Measurements from ENCODE around the gene DZANK1. TPM values are rescaled to one million over a fixed set of nuclear protein-coding genes. Genes with fewer than 3 reads are reported as not detected.
"Not testable (repeated sequence)": the region's sequence is repeated elsewhere in the genome, so short reads cannot be mapped to it uniquely, and the experiment has no call there.

The DZANK1 gene
- total and polyA plus RNA-seq, 3 experiments from 2014 or later, result 1.7 to 3.1 (median 2.8) TPM

- ChIA-PET POLR2A (no interaction called here), CTCF (no interaction called here)
- no peak for DNase-seq
- no peaks in the 10 kb centered on the region for H3K9me3 ChIP-seq (ENCODE audit: low read length)
- H3K36me3 ChIP-seq (ENCODE audit: insufficient read depth, low read length), result no peaks in the 10 kb centered on the region
- no peaks in the 10 kb centered on the region for H3K27me3 Mint-ChIP-seq
- no peak overlapping the region for H3K4me3 ChIP-seq (ENCODE audit: low read length)
- H3K27ac ChIP-seq (ENCODE audit: low read depth, low read length), result no peak overlapping the region
- peaks cover 10 to 31% (median 29%) of the 10 kb centered on the region in 3 donors for H3K36me3 Mint-ChIP-seq
- no peak overlapping the region for H3K27ac Mint-ChIP-seq
- no peaks in the 10 kb centered on the region for H3K4me1 ChIP-seq (ENCODE audit: insufficient read depth, low read length)
- no peak overlapping the region for H3K4me3 Mint-ChIP-seq
- no peaks in the 10 kb centered on the region for H3K27me3 ChIP-seq (ENCODE audit: insufficient read depth, low read length, poor library complexity, severe bottlenecking)
- no peaks in the 10 kb centered on the region for H3K4me1 Mint-ChIP-seq
- peaks cover 0 to 2% (median 0%) of the 10 kb centered on the region in 5 donors for H3K9me3 Mint-ChIP-seq
Measured at GRCh38 chr20:18405826-18406225, 61.0 kb downstream of the DZANK1 start.

GRCh38 chr20:18404172-18404571, 62.7 kb downstream of the DZANK1 start:
- CTCF ChIA-PET, result no interaction called here
- H3K4me3 ChIP-seq (ENCODE audit: low read length), result no peak overlapping the region
- H3K27me3 ChIP-seq (ENCODE audit: insufficient read depth, low read length, poor library complexity, severe bottlenecking), result no peaks in the 10 kb centered on the region
- Mint-ChIP-seq H3K4me3 (no peak overlapping the region), H3K27me3 (no peaks in the 10 kb centered on the region), H3K36me3 (peaks cover 10 to 42% (median 32%) of the 10 kb centered on the region in 3 donors), H3K4me1 (no peaks in the 10 kb centered on the region), H3K9me3 (peaks cover 0 to 2% (median 0%) of the 10 kb centered on the region in 5 donors), H3K27ac (peak overlapping the region in 1 of 8 donors; percentile 52)
- H3K27ac ChIP-seq (ENCODE audit: low read depth, low read length), result no peak overlapping the region
- H3K9me3 ChIP-seq (ENCODE audit: low read length), result no peaks in the 10 kb centered on the region
- DNase-seq, result no peak
- POLR2A ChIA-PET, result no interaction called here
- H3K36me3 ChIP-seq (ENCODE audit: insufficient read depth, low read length), result no peaks in the 10 kb centered on the region
- no peaks in the 10 kb centered on the region for H3K4me1 ChIP-seq (ENCODE audit: insufficient read depth, low read length)

GRCh38 chr20:18403269-18403668, 63.6 kb downstream of the DZANK1 start:
- Histone ChIP-seq H3K4me3 (ENCODE audit: low read length) (no peak overlapping the region), H3K27me3 (ENCODE audit: insufficient read depth, low read length, poor library complexity, severe bottlenecking) (no peaks in the 10 kb centered on the region), H3K9me3 (ENCODE audit: low read length) (no peaks in the 10 kb centered on the region), H3K4me1 (ENCODE audit: insufficient read depth, low read length) (no peaks in the 10 kb centered on the region), H3K36me3 (ENCODE audit: insufficient read depth, low read length) (no peaks in the 10 kb centered on the region), H3K27ac (ENCODE audit: low read depth, low read length) (no peak overlapping the region)
- peaks cover 12 to 45% (median 33%) of the 10 kb centered on the region in 3 donors for H3K36me3 Mint-ChIP-seq
- H3K27ac Mint-ChIP-seq, result peak overlapping the region in 1 of 8 donors; percentile 38
- no peaks in the 10 kb centered on the region for H3K27me3 Mint-ChIP-seq
- DNase-seq, result no peak
- H3K4me1 Mint-ChIP-seq, result no peaks in the 10 kb centered on the region
- H3K9me3 Mint-ChIP-seq, result peaks cover 0 to 2% (median 0%) of the 10 kb centered on the region in 5 donors
- no peak overlapping the region for H3K4me3 Mint-ChIP-seq
- ChIA-PET CTCF (no interaction called here), POLR2A (no interaction called here)

GRCh38 chr20:18401305-18401704, 65.5 kb downstream of the DZANK1 start:
- H3K36me3 ChIP-seq (ENCODE audit: insufficient read depth, low read length), result no peaks in the 10 kb centered on the region
- Mint-ChIP-seq H3K4me1 (no peaks in the 10 kb centered on the region), H3K27ac (no peak overlapping the region), H3K4me3 (no peak overlapping the region), H3K27me3 (no peaks in the 10 kb centered on the region), H3K9me3 (peaks cover 0 to 2% (median 0%) of the 10 kb centered on the region in 5 donors), H3K36me3 (peaks cover 12 to 48% (median 42%) of the 10 kb centered on the region in 3 donors)
- no peaks in the 10 kb centered on the region for H3K27me3 ChIP-seq (ENCODE audit: insufficient read depth, low read length, poor library complexity, severe bottlenecking)
- H3K27ac ChIP-seq (ENCODE audit: low read depth, low read length), result no peak overlapping the region
- H3K4me1 ChIP-seq (ENCODE audit: insufficient read depth, low read length), result no peaks in the 10 kb centered on the region
- H3K4me3 ChIP-seq (ENCODE audit: low read length), result no peak overlapping the region
- ChIA-PET POLR2A (no interaction called here), CTCF (no interaction called here)
- H3K9me3 ChIP-seq (ENCODE audit: low read length), result no peaks in the 10 kb centered on the region
- no peak for DNase-seq

GRCh38 chr20:18400460-18400859, 66.4 kb downstream of the DZANK1 start:
- no peaks in the 10 kb centered on the region for H3K9me3 ChIP-seq (ENCODE audit: low read length)
- ChIA-PET POLR2A (no interaction called here), CTCF (no interaction called here)
- peaks cover 12 to 45% (median 41%) of the 10 kb centered on the region in 3 donors for H3K36me3 Mint-ChIP-seq
- no peaks in the 10 kb centered on the region for H3K4me1 Mint-ChIP-seq
- no peaks in the 10 kb centered on the region for H3K27me3 Mint-ChIP-seq
- H3K27ac ChIP-seq (ENCODE audit: low read depth, low read length), result no peak overlapping the region
- H3K4me1 ChIP-seq (ENCODE audit: insufficient read depth, low read length), result no peaks in the 10 kb centered on the region
- H3K36me3 ChIP-seq (ENCODE audit: insufficient read depth, low read length), result no peaks in the 10 kb centered on the region
- H3K9me3 Mint-ChIP-seq, result peaks cover 0 to 2% (median 0%) of the 10 kb centered on the region in 5 donors
- H3K27me3 ChIP-seq (ENCODE audit: insufficient read depth, low read length, poor library complexity, severe bottlenecking), result no peaks in the 10 kb centered on the region
- no peak overlapping the region for H3K4me3 Mint-ChIP-seq
- no peak overlapping the region for H3K4me3 ChIP-seq (ENCODE audit: low read length)
- H3K27ac Mint-ChIP-seq, result no peak overlapping the region
- no peak for DNase-seq

GRCh38 chr20:18398713-18399112, 68.1 kb downstream of the DZANK1 start:
- H3K4me3 ChIP-seq (ENCODE audit: low read length); DNase-seq; H3K36me3 ChIP-seq (ENCODE audit: insufficient read depth, low read length); H3K9me3 ChIP-seq (ENCODE audit: low read length); H3K27ac ChIP-seq (ENCODE audit: low read depth, low read length); POLR2A ChIA-PET; CTCF ChIA-PET; H3K27me3 Mint-ChIP-seq; H3K4me3 Mint-ChIP-seq; H3K27ac Mint-ChIP-seq; H3K27me3 ChIP-seq (ENCODE audit: insufficient read depth, low read length, poor library complexity, severe bottlenecking); H3K4me1 Mint-ChIP-seq; H3K9me3 Mint-ChIP-seq; H3K4me1 ChIP-seq (ENCODE audit: insufficient read depth, low read length): not testable (repeated sequence)
- H3K36me3 Mint-ChIP-seq, result peaks cover 10 to 34% (median 32%) of the 10 kb centered on the region in 3 donors

- Histone ChIP-seq H3K27ac (ENCODE audit: low read depth, low read length) (no peak overlapping the region), H3K27me3 (ENCODE audit: insufficient read depth, low read length, poor library complexity, severe bottlenecking) (no peaks in the 10 kb centered on the region), H3K4me1 (ENCODE audit: insufficient read depth, low read length) (no peaks in the 10 kb centered on the region), H3K9me3 (ENCODE audit: low read length) (no peaks in the 10 kb centered on the region), H3K4me3 (ENCODE audit: low read length) (no peak overlapping the region), H3K36me3 (ENCODE audit: insufficient read depth, low read length) (no peaks in the 10 kb centered on the region)
- H3K4me1 Mint-ChIP-seq, result no peaks in the 10 kb centered on the region
- H3K9me3 Mint-ChIP-seq, result no peaks in the 10 kb centered on the region
- peaks cover 7 to 28% (median 25%) of the 10 kb centered on the region in 3 donors for H3K36me3 Mint-ChIP-seq
- no peaks in the 10 kb centered on the region for H3K27me3 Mint-ChIP-seq
- ChIA-PET CTCF (no interaction called here), POLR2A (no interaction called here)
- no peak overlapping the region for H3K4me3 Mint-ChIP-seq
- no peak for DNase-seq
- H3K27ac Mint-ChIP-seq, result no peak overlapping the region
Measured at GRCh38 chr20:18397030-18397429, 69.8 kb downstream of the DZANK1 start.

GRCh38 chr20:18395544-18395943, 71.3 kb downstream of the DZANK1 start:
- Histone ChIP-seq H3K27me3 (ENCODE audit: insufficient read depth, low read length, poor library complexity, severe bottlenecking) (no peaks in the 10 kb centered on the region), H3K4me3 (ENCODE audit: low read length) (no peak overlapping the region), H3K36me3 (ENCODE audit: insufficient read depth, low read length) (no peaks in the 10 kb centered on the region), H3K4me1 (ENCODE audit: insufficient read depth, low read length) (no peaks in the 10 kb centered on the region), H3K27ac (ENCODE audit: low read depth, low read length) (no peak overlapping the region), H3K9me3 (ENCODE audit: low read length) (no peaks in the 10 kb centered on the region)
- Mint-ChIP-seq H3K36me3 (peaks cover 8 to 17% (median 15%) of the 10 kb centered on the region in 3 donors), H3K4me3 (no peak overlapping the region), H3K4me1 (no peaks in the 10 kb centered on the region), H3K27ac (no peak overlapping the region), H3K27me3 (no peaks in the 10 kb centered on the region), H3K9me3 (no peaks in the 10 kb centered on the region)
- POLR2A ChIA-PET, result no interaction called here
- CTCF ChIA-PET, result no interaction called here
- no peak for DNase-seq

GRCh38 chr20:18394363-18394762, 72.5 kb downstream of the DZANK1 start:
- Histone ChIP-seq H3K36me3 (ENCODE audit: insufficient read depth, low read length) (no peaks in the 10 kb centered on the region), H3K4me1 (ENCODE audit: insufficient read depth, low read length) (no peaks in the 10 kb centered on the region), H3K9me3 (ENCODE audit: low read length) (no peaks in the 10 kb centered on the region), H3K27ac (ENCODE audit: low read depth, low read length) (no peak overlapping the region), H3K4me3 (ENCODE audit: low read length) (no peak overlapping the region), H3K27me3 (ENCODE audit: insufficient read depth, low read length, poor library complexity, severe bottlenecking) (no peaks in the 10 kb centered on the region)
- Mint-ChIP-seq H3K9me3 (no peaks in the 10 kb centered on the region), H3K4me1 (no peaks in the 10 kb centered on the region), H3K4me3 (no peak overlapping the region), H3K36me3 (peaks cover 6 to 18% (median 12%) of the 10 kb centered on the region in 3 donors), H3K27ac (no peak overlapping the region), H3K27me3 (no peaks in the 10 kb centered on the region)
- ChIA-PET POLR2A (no interaction called here), CTCF (no interaction called here)
- DNase-seq, result no peak
